MCF 10A (cell line): ENCODE measurements around the gene MAP3K7CL. TPM values are rescaled to one million over a fixed set of nuclear protein-coding genes. Genes with fewer than 3 reads are reported as not detected.

ENCODE experiments used
- BruUV-seq: library from RNA; stranded (reverse); fragments of 400-500 nt; replicated peaks from 2 replicates; lab custom pipeline; 2021; lab: Mats Ljungman, UMichigan
- CTCF ChIA-PET: fragments of 300-600 bp; sonication (Branson Sonifier 250); formaldehyde crosslinking; extraction: SDS; loops from one replicate; lab custom pipeline; 2021; ENCODE audit warnings: antibody characterized with exemption, inconsistent platforms; lab: Yijun Ruan, JAX
- POLR2A ChIA-PET: fragments of 300-600, 350-650 bp; sonication (Branson Sonifier 250); formaldehyde crosslinking; extraction: SDS; loops from one replicate; lab custom pipeline; 2020; ENCODE audit warnings: antibody characterized with exemption, inconsistent platforms; lab: Yijun Ruan, JAX
- DNase-seq: peaks from one replicate; pipeline ENCODE4 v3.0.0-alpha.2; 2018; ENCODE audit not compliant: unreplicated experiment
- H3K27ac Mint-ChIP-seq: one replicate; pipeline ENCODE4 v1.8.0; 2022; ENCODE audit warnings: mild to moderate bottlenecking, low read depth, mixed read lengths; ENCODE audit not compliant: unreplicated experiment
- H3K27me3 Mint-ChIP-seq: one replicate; pipeline ENCODE4 v1.8.0; 2022; ENCODE audit warnings: mixed read lengths; ENCODE audit not compliant: insufficient read depth, unreplicated experiment
- H3K36me3 Mint-ChIP-seq: one replicate; pipeline ENCODE4 v1.8.0; 2022; ENCODE audit warnings: mild to moderate bottlenecking, moderate library complexity, mixed read lengths; ENCODE audit not compliant: insufficient read depth, unreplicated experiment
- H3K4me1 Mint-ChIP-seq: one replicate; pipeline ENCODE4 v1.8.0; 2022; ENCODE audit warnings: mixed read lengths; ENCODE audit not compliant: insufficient read depth, unreplicated experiment
- H3K4me3 Mint-ChIP-seq: one replicate; pipeline ENCODE4 v1.8.0; 2022; ENCODE audit warnings: mild to moderate bottlenecking, moderate library complexity, mixed read lengths; ENCODE audit not compliant: unreplicated experiment
- H3K9me3 Mint-ChIP-seq: one replicate; pipeline ENCODE4 v1.8.0; 2022; ENCODE audit warnings: mixed read lengths; ENCODE audit not compliant: unreplicated experiment
- intact Hi-C: fragments of 100-400 bp; cut with micrococcal nuclease; formaldehyde crosslinking; loops from 2 replicates; pipeline ENCODE4 v1.14.1; 2022
- total RNA-seq: library from RNA; stranded (reverse); gene quantifications from 2 replicates; pipeline ENCODE4 v1.2.3, GENCODE V29; 2022
- TF ChIP-seq, protein P1 (sequence below): fragments of 200-600 bp; IDR thresholded peaks from one replicate; pipeline ENCODE4 v1.8.0; 2022; ENCODE audit warnings: antibody characterized with exemption, mild to moderate bottlenecking; ENCODE audit not compliant: unreplicated experiment

Gene MAP3K7CL
- total RNA-seq, 1 experiment from 2014 or later = 4.9 TPM

DNA sequence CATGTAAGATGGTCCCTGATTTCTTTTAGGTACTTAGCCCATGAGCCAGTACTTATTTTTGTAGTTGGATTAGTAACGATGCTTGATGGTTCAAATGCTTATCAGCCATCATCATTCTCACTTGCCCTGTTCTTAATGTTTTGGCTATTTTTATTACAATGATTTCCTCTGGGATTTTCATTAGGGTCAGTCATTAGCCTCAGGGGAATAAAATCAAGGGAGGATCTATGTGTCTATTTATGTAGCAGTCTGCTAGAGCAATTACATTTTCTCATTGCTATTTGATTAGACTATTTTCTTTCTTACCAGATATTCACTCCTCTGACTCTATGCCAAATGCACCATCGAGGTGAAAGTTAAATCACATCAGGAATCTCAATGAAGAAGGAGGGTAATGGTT, 46.1 kb upstream of the MAP3K7CL start:
- DNase-seq = no peak
- no peaks in the 10 kb centered on the region for H3K27me3 Mint-ChIP-seq
- TF ChIP-seq, protein P1, sequence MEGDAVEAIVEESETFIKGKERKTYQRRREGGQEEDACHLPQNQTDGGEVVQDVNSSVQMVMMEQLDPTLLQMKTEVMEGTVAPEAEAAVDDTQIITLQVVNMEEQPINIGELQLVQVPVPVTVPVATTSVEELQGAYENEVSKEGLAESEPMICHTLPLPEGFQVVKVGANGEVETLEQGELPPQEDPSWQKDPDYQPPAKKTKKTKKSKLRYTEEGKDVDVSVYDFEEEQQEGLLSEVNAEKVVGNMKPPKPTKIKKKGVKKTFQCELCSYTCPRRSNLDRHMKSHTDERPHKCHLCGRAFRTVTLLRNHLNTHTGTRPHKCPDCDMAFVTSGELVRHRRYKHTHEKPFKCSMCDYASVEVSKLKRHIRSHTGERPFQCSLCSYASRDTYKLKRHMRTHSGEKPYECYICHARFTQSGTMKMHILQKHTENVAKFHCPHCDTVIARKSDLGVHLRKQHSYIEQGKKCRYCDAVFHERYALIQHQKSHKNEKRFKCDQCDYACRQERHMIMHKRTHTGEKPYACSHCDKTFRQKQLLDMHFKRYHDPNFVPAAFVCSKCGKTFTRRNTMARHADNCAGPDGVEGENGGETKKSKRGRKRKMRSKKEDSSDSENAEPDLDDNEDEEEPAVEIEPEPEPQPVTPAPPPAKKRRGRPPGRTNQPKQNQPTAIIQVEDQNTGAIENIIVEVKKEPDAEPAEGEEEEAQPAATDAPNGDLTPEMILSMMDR = no peak
- H3K36me3 Mint-ChIP-seq = peaks cover 6% of the 10 kb centered on the region
- no peaks in the 10 kb centered on the region for H3K9me3 Mint-ChIP-seq
- CTCF ChIA-PET = no interaction called here
- no peak overlapping the region for H3K27ac Mint-ChIP-seq
- H3K4me1 Mint-ChIP-seq = peaks cover under 1% of the 10 kb centered on the region
- intact Hi-C loops = no loop called here
- BruUV-seq = no TSS peak
- POLR2A ChIA-PET = no interaction called here
- H3K4me3 Mint-ChIP-seq = no peak overlapping the region

DNA sequence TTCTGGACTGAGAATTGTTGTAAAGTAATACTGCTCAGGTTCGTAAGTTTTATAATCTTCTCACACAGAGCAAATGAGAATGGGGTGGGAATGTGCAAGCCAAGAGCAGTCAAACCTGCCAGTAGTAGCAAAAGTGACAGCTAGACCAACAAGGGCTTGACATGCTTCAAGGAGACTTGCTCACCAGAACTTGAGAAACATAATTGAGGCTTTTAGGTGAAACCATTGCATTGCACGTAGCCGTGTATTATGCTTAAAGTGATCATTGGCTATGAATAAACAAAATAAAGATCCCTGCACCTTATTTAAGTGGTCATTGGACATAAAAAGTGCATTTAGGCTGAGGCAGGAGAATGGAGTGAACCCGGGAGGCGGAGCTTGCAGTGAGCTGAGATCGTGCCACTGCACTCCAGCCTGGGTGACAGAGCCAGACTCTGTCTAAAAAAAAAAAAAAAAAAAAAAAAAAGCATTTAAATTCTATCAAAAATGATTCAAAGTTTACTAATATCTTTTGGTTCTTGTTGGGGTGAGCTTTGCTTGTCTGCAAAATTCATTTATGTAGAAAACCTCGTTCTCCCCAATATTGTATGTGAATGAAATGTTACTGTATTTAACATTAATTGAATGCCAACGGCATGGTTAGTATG, 45.2 kb upstream of the MAP3K7CL start:
- POLR2A ChIA-PET = interaction anchor here (9.8 kb wide), 1 partner anchor 11 kb away, joined by 95 read pairs; the partner anchor contains the start of gene CCT8
- H3K4me1 Mint-ChIP-seq = peaks cover 9% of the 10 kb centered on the region
- peaks cover 6% of the 10 kb centered on the region for H3K36me3 Mint-ChIP-seq
- CTCF ChIA-PET = interaction anchor here (0.6 to 1.5 kb wide), 3 partner anchors 8 to 764 kb away, joined by 3 read pairs; no protein-coding TSS in a partner anchor
- no peaks in the 10 kb centered on the region for H3K27me3 Mint-ChIP-seq
- TF ChIP-seq, protein P1 = no peak
- no peak overlapping the region for H3K4me3 Mint-ChIP-seq
- H3K9me3 Mint-ChIP-seq = no peaks in the 10 kb centered on the region
- no peak overlapping the region for H3K27ac Mint-ChIP-seq
- no TSS peak for BruUV-seq
- intact Hi-C loops = no loop called here
- no peak for DNase-seq

DNA sequence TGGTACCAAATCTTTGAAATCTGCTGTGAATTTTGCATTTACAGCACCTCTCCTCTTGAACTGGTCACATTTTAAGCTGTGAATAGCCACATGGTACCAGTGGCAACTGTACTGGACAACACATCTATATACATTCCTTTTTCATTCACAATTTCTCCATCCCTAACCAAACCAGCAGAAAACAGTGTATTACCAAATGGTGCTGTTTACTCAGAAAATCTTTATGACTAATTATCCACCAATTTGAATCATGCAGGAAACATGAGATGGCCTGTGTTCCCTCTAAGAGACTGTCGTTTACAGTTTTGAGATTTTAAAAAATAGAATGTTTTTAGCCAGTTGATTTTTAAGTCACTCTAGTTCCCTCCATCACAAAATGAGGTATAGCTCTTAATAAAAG, 39.4 kb upstream of the MAP3K7CL start:
- Mint-ChIP-seq H3K27ac (peak overlapping the region; percentile 80), H3K4me3 (no peak overlapping the region), H3K36me3 (no peaks in the 10 kb centered on the region), H3K27me3 (no peaks in the 10 kb centered on the region), H3K9me3 (no peaks in the 10 kb centered on the region), H3K4me1 (peaks cover 34% of the 10 kb centered on the region)
- ChIA-PET CTCF (interaction anchor here (0.7 to 8.0 kb wide), 17 partner anchors 15 to 758 kb away, joined by 3 to 106 read pairs (median 5); no protein-coding TSS in a partner anchor), POLR2A (interaction anchor here (0.6 to 9.8 kb wide), 13 partner anchors 17 to 280 kb away, joined by 3 to 95 read pairs (median 9); partner anchors contain the start of gene CCT8)
- no TSS peak for BruUV-seq
- intact Hi-C loops = loop anchor here (1.0 to 5.0 kb wide), 3 partner anchors 56 to 208 kb away; partner anchors contain the start of gene BACH1
- TF ChIP-seq, protein P1 = no peak
- DNase-seq = peak; percentile 65
